ENCODE data around the gene ACAA2.
"Not testable (repeated sequence)": the region's sequence is repeated elsewhere in the genome, so short reads cannot be mapped to it uniquely, and the experiment has no call there.

Gene ACAA2

GRCh38 chr18:49812286-49813068, 856 bp downstream of the ACAA2 start:
- no peak for DNase-seq (ENCODE audit: low read depth, low spot score)

DNA sequence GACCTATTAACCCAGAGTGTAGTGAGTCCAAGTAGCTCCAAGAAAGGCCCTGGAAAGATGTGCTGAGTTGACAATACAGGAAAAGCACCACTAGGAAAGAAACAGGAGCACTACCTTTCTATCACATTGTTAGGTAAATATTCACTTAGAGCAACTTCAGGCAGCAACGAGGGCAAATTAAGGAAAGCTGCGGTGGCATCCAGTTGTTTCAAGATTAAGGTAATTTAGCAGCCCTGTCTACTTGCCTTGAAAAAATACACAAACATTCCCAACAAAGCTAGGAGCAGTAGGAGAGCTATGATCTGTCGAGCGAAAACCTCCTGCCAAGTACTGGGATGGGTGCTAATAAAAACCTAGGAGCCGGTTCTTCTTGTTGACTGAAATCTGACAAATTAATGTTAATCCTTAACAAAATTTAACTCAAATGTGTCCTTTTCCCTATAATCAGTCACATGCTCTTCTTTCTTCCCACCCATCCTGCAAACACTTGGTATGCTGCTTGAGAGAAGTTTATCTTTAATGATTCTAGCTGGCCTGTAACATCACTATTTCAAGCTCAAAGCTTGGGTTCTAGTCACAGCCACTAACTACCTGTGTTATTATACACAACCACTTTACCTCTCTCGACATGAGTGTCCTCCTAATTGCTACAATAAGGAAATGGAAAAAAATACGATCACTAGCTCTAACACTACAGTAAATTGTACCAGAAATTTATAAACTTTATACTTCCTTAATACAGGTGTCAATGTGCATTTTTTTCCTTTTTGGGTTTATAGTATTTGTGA, 2.0 kb downstream of the ACAA2 start:
- DNase-seq (ENCODE audit: low read depth, low spot score) = no peak

DNA sequence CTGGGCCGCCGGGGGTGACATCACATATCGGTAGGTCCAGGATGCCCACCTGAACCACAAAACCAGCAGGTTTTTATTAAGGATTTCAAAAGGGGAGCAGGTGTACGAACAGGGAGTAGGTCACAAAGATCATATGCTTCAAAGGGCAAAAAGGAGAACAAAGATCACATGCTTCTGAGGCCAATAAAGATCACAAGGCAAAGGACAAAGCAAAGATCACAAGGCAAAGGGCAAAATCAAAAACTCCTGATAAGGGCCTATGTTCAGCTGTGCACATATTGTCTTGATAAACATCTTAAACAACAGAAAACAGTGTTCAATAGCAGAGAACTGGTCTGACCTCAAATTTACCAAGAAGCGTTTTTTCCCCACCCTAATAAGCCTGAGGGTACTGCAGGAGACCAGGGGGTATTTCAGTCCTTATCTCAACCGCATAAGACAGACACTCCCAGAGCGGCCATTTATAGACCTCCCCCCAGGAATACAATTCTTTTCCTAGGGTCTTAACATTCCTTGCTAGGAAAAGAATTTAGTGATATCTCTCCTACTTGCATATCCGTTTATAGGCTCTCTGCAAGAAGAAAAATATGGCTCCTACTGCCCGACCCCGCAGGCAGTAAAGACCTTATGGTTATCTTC, 4.7 kb downstream of the ACAA2 start:
- not testable (repeated sequence) for DNase-seq (ENCODE audit: low read depth, low spot score)

- no peak for DNase-seq (ENCODE audit: low read depth, low spot score)
These were observed 9.2 kb downstream of the ACAA2 start for GRCh38 chr18:49804096-49804495.

DNA sequence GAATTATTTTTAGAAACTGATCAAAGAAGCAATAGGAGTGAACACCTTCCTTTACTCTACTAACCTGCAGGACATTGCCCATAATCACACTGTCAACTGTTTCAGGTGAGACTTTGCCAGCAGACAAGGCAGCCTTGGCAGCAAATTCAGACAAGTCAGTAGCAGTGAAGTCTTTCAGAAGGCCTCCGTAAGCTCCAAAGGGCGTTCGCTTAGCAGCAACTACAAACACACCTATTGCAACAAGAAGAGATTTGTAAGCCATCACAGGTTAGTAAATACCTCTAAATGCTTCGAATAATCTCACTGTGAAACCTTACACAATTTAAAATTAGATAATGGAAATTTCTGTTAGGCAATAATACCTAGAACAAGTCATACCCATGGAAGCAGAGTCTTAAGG, 10.7 kb downstream of the ACAA2 start:
- no peak for DNase-seq (ENCODE audit: low read depth, low spot score)

- not testable (repeated sequence) for DNase-seq (ENCODE audit: low read depth, low spot score)
These were observed 12.8 kb downstream of the ACAA2 start for GRCh38 chr18:49800491-49800890.

DNA sequence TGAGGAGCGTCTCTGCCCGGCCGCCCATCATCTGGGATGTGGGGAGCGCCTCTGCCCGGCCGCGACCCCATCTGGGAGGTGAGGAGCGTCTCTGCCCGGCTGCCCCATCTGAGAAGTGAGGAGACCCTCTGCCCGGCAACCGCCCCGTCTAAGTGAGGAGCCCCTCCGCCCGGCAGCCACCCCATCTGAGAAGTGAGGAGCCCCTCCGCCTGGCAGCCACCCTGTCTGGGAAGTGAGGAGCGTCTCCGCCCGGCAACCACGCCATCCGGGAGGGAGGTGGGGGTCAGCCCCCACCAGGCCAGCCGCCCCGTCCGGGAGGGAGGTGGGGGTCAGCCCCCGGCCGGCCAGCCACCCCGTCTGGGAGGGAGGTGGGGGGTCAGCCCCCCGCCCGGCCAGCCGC, 13.5 kb downstream of the ACAA2 start:
- not testable (repeated sequence) for DNase-seq (ENCODE audit: low read depth, low spot score)

DNA sequence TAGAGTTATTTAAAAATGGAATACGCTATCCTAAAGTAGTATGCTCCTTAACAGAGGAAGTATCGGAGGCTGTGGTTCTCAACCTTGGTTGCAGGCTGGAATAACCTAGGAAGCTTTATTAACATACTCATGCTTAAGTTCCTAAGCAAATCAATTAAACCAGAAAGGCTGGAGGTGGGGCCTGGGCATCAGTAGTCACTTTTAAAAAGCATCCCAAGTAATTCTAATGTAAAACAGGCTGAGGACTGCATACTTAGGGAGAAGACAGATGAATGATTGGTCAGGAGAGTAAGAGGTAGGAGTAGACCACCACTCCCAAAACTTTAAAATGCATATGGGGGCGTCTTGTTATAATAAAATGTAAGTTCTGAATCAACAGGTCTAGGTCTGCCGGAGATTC, 15.3 kb downstream of the ACAA2 start:
- no peak for DNase-seq (ENCODE audit: low read depth, low spot score)

- no peak for DNase-seq (ENCODE audit: low read depth, low spot score)
These were observed 17.5 kb downstream of the ACAA2 start for GRCh38 chr18:49795612-49796552.

DNA sequence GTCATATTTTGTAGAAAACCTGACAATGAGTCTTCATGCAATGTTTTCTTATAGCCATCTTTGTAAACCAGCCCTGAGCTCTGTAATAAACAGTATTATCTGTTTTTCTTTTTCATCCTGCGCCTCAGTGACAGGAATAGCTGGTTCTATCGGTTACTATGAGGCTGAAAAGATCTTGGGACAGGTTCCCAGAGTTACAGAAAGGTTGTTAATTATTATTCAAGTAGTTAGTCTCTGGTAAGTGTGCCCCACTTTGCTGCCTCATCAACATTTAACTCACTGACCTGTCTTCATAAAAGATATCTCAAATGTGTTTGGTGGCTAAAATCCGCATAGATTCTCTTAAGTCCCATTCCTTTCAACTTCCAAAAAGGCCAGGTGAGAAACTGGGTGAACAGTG, 18.6 kb downstream of the ACAA2 start:
- DNase-seq (ENCODE audit: low read depth, low spot score) = no peak

GRCh38 chr18:49789560-49790134, 23.7 kb downstream of the ACAA2 start:
- not testable (repeated sequence) for DNase-seq (ENCODE audit: low read depth, low spot score)

DNA sequence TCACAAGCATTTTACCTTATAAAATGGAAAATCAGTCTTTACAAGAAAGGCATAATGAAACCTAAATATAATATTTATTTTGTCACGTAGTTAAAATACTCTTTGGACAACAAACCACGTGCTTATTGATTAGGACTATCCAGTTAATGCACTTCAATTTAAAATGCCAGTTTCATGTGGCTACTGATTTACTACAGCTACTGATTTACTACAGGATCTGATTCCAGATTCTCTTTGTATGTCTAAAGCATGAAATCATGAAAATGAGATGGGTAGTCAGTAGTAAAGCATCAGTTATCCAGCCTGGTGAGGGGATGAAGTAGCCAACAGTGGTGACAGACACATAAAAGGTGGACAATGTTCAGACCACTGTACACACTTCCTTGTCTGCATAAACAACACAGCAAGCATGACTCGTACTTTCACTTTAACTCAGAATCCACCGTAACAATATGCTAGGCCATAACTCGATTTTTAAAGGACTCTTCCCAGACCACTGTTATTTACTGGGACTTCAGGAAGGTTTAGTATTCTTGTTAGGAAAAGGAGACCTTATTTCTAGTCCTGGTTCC, 24.9 kb downstream of the ACAA2 start:
- DNase-seq (ENCODE audit: low read depth, low spot score) = no peak

- DNase-seq (ENCODE audit: low read depth, low spot score) = no peak
These were observed 27.2 kb downstream of the ACAA2 start for GRCh38 chr18:49786019-49786720.

DNA sequence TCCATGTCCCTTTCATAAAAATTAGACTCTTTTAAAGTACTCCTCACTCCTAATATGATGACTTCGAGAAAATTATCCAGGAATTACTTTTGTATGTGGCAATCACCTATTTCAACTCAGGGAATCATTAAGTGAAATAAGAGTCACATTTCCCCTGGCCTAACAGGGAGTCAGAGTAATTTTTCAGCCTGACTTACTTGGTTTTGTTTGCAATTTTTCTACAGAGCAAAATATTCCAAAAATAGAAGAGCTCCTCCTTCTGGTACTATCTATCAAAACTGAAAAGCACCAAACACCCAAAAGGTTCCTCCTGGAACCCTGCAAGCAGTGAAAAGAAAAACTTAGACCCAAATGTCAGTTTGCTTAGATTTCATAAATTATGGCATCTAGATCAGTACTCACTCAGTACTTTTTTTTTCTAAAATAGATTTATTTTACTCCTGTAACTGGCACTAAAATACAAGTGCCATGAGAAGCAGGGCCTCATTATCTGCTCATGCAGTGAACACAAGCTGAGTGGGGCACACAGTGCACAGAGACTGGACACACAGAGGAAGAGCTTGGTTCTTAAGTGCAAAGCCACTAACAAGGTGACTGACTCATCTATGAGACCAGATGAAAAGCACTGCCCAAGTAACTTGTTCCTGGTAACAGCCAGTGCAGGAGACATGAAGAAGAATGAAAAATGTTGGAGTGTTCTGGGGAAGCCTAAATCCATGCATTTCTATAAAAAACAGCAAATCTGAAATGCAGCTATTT, 28.7 kb downstream of the ACAA2 start:
- no peak for DNase-seq (ENCODE audit: low read depth, low spot score)

- not testable (repeated sequence) for DNase-seq (ENCODE audit: low read depth, low spot score)
These were observed 29.7 kb downstream of the ACAA2 start for GRCh38 chr18:49783631-49784030.

GRCh38 chr18:49778826-49779465, 34.4 kb downstream of the ACAA2 start:
- no peak for DNase-seq (ENCODE audit: low read depth, low spot score)

DNA sequence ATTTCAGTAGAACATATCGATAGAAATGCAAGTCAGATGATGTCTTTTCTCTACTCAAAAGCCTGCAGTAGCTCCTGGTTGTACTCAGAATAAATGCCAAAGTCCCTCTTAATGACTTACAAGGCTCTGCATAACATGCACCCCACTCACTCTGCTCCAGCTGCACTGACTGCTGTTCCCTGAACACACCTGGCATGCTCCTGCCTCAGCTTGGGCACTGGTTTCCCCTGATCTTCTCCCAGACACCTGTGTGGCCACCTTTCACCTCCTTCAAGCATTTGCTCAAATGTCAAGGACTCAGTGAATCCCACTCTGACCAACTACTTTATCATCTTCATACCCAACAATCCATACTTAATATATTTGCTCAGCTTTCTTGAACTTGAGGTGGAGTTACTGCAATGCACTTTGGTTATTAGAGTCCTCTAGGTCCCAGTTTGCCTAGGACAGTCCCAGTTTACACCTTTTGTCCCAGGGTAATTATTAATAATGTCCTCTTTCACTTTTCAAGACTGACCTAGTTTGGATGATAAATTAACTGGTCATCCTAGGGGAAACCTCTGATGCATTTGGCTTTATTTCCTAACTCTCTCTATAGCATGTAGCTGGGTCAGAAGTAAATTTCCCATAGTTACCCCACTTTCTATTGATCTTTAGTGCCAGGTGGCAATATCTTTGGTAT, 44.1 kb downstream of the ACAA2 start:
- DNase-seq (ENCODE audit: low read depth, low spot score) = no peak

- no peak for DNase-seq (ENCODE audit: low read depth, low spot score)
These were observed 45.3 kb downstream of the ACAA2 start for GRCh38 chr18:49768051-49768391.

Measured in activated CD4-positive, CD25-positive, alpha-beta regulatory T cell treated with anti-CD3 and anti-CD28 coated beads, Interleukin-2, amount 50 U/mL, for 16 hours (primary cell).